Measurements from ENCODE around the gene UBE4B. TPM values are rescaled to one million over a fixed set of nuclear protein-coding genes. Genes with fewer than 3 reads are reported as not detected.

UBE4B gene
- total and polyA plus RNA-seq, 9 of the 15 experiments (the other 6 are each of a cell fraction or from before 2014, with no cell fraction given), result 11.7 to 73.7 (median 40.1) TPM

GRCh38 chr1:10121688-10122087 lies 88.9 kb downstream of the UBE4B start:
- no TSS peak for BruUV-seq (replicated peaks)
- ATAC-seq, result no peak
- Histone ChIP-seq H3K36me3 (ENCODE audit: control insufficient read depth, insufficient read depth, low read length) (peaks cover 56% of the 10 kb centered on the region), H3K9me3 (replicated peaks; ENCODE audit: control insufficient read depth, insufficient read depth, low read depth, low read length) (no peaks in the 10 kb centered on the region), H3K27ac (ENCODE audit: extremely low read depth, low read depth, low read length) (no peak overlapping the region), H2AFZ (ENCODE audit: low read depth, low read length) (no peak overlapping the region), H3K4me3 (no peak overlapping the region), H3K79me2 (ENCODE audit: control insufficient read depth, insufficient read depth, low read length) (no peaks in the 10 kb centered on the region), H3K4me2 (ENCODE audit: insufficient read depth, low read length) (no peak overlapping the region), H4K20me1 (replicated peaks; ENCODE audit: control insufficient read depth, insufficient read depth, low read length) (no peaks in the 10 kb centered on the region), H3K4me1 (replicated peaks in 1 of 2; ENCODE audit: control insufficient read depth in 2 of 2, insufficient read depth in 2 of 2, low read length in 2 of 2) (no peaks in the 10 kb centered on the region), H3K9me1 (ENCODE audit: control insufficient read depth, insufficient read depth, low read length) (no peaks in the 10 kb centered on the region), H3K27me3 (ENCODE audit: control insufficient read depth in 2 of 2, insufficient read depth in 2 of 2, low read length in 2 of 2) (no peaks in the 10 kb centered on the region), H3K9ac (ENCODE audit: insufficient read depth in 1 of 2, low read depth in 2 of 2, low read length in 2 of 2) (no peak overlapping the region)
- ChIA-PET CTCF (ENCODE audit: low intra/inter-chr PET ratio) (no interaction called here), POLR2A (interaction anchor here (1.3 kb wide), 1 partner anchor 178 kb away, joined by 6 read pairs; the partner anchor contains the start of genes LZIC and NMNAT1)
- no peak for DNase-seq (ENCODE audit: extremely low read depth in 1 of 4, low spot score in 3 of 4)
- intact Hi-C loops (cut with micrococcal nuclease), result no loop called here
- in situ Hi-C loops (cut with MboI), result no loop called here
- WGBS (ENCODE audit: insufficient coverage, low coverage, missing lambda C conversion rate), result 93% methylated on average over 7 of the region's 7 CpGs
- no peak for FAIRE-seq
- no peak for TF ChIP-seq MLLT1 (IDR thresholded peaks at IDR 0.05)
- TF ChIP-seq, protein P1, sequence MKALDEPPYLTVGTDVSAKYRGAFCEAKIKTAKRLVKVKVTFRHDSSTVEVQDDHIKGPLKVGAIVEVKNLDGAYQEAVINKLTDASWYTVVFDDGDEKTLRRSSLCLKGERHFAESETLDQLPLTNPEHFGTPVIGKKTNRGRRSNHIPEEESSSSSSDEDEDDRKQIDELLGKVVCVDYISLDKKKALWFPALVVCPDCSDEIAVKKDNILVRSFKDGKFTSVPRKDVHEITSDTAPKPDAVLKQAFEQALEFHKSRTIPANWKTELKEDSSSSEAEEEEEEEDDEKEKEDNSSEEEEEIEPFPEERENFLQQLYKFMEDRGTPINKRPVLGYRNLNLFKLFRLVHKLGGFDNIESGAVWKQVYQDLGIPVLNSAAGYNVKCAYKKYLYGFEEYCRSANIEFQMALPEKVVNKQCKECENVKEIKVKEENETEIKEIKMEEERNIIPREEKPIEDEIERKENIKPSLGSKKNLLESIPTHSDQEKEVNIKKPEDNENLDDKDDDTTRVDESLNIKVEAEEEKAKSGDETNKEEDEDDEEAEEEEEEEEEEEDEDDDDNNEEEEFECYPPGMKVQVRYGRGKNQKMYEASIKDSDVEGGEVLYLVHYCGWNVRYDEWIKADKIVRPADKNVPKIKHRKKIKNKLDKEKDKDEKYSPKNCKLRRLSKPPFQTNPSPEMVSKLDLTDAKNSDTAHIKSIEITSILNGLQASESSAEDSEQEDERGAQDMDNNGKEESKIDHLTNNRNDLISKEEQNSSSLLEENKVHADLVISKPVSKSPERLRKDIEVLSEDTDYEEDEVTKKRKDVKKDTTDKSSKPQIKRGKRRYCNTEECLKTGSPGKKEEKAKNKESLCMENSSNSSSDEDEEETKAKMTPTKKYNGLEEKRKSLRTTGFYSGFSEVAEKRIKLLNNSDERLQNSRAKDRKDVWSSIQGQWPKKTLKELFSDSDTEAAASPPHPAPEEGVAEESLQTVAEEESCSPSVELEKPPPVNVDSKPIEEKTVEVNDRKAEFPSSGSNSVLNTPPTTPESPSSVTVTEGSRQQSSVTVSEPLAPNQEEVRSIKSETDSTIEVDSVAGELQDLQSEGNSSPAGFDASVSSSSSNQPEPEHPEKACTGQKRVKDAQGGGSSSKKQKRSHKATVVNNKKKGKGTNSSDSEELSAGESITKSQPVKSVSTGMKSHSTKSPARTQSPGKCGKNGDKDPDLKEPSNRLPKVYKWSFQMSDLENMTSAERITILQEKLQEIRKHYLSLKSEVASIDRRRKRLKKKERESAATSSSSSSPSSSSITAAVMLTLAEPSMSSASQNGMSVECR (CRISPR knock-in tag; IDR thresholded peaks at IDR 0.05), result no peak
- TF ChIP-seq ZNF121 (CRISPR knock-in tag; conservative IDR thresholded peaks at IDR 0.05), result no peak
- no peak for TF ChIP-seq ATF6 (CRISPR knock-in tag; IDR thresholded peaks at IDR 0.05)
- TF ChIP-seq SRSF7 (optimal IDR thresholded peaks at IDR 0.05; ENCODE audit: low read depth, low read length), result no peak
- no peak for TF ChIP-seq MLX (CRISPR knock-in tag; conservative IDR thresholded peaks at IDR 0.05)
- peak; percentile 52; the same call in 1 of the 2 replicates for TF ChIP-seq MAFF (IDR thresholded peaks at IDR 0.05; ENCODE audit: low read length)
- no peak for TF ChIP-seq ZNF41 (CRISPR knock-in tag; conservative IDR thresholded peaks at IDR 0.05)
- no peak for TF ChIP-seq DDX20 (tag; IDR thresholded peaks at IDR 0.05; ENCODE audit: low read depth)
- no peak for TF ChIP-seq FOXA3 (CRISPR knock-in tag; conservative IDR thresholded peaks at IDR 0.05 in 1 of 2, IDR thresholded peaks at IDR 0.05 in 1 of 2)
- no peak for TF ChIP-seq NCOA6 (IDR thresholded peaks at IDR 0.05)
- TF ChIP-seq, protein P2, sequence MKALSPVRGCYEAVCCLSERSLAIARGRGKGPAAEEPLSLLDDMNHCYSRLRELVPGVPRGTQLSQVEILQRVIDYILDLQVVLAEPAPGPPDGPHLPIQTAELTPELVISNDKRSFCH (CRISPR knock-in tag; IDR thresholded peaks at IDR 0.05), result no peak
- TF ChIP-seq, protein P2 (tag; IDR thresholded peaks at IDR 0.05), result no peak
- TF ChIP-seq PCBP2 (IDR thresholded peaks at IDR 0.05; ENCODE audit: low read depth, low read length, poor library complexity, severe bottlenecking), result no peak

Measured in K562 (cell line).